COLO668 (cell line): Measurements from ENCODE around the gene CNTN1.

Experiments used
- DNase-seq: peaks from one replicate; lab custom pipeline; 2025; ENCODE audit not compliant: unreplicated experiment; lab: John Stamatoyannopoulos, UW

The CNTN1 gene

DNA sequence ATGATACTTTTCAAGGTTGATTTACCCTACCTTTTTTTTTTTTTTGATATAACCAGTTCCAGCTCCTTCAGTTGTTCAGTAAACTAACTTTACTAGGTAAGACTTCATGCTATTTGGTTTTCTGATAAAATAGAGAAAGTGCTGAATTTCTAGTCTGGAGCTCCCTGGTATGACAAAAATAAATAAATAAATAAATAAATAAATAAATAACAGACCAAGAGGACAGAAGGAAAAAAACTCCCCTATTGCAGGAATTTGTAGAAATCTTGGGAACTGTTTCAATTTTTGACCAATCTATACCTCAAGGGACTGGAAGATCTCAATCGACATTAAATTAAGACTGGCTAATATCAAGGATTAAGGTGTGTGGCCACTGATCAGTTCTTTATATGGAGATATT, 265.2 kb downstream of the CNTN1 start:
- no peak for DNase-seq

DNA sequence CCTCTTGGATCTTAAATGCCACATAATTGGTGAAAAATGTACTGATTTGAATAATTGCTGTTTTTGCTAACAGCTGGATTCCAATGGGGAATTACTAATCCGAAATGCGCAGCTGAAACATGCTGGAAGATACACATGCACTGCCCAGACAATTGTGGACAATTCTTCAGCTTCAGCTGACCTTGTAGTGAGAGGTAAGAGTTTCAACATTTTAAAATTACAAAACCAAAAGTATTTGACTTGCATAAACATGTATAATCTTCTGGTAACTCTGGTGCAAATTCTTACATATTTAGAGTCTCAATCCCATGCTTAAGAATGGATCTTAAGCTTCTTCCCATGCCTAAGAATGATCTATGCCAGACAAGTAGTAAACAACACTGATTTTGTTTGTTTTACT, 266.8 kb downstream of the CNTN1 start:
- no peak for DNase-seq

DNA sequence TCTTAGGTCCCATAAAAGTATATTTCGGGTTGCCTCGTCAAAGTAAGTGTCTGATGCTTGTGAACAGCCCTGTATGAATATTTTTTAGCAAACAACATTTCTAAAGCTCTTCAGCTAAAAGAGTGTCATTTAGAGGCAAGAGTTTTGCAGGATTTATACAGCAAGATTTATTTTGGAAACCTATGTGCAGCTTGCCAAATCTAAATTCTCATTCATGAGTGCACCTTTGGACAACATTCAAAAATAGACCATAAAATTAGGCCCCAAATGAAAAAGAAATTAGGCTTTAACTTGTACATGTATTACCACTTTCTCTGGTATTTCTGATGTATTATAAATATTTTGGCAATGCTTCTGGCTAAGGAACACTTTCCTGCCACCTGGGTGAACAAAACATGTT, 271.5 kb downstream of the CNTN1 start:
- no peak for DNase-seq

- no peak for DNase-seq
Observed at GRCh38 chr12:40969796-40970195, 277.6 kb downstream of the CNTN1 start.

DNA sequence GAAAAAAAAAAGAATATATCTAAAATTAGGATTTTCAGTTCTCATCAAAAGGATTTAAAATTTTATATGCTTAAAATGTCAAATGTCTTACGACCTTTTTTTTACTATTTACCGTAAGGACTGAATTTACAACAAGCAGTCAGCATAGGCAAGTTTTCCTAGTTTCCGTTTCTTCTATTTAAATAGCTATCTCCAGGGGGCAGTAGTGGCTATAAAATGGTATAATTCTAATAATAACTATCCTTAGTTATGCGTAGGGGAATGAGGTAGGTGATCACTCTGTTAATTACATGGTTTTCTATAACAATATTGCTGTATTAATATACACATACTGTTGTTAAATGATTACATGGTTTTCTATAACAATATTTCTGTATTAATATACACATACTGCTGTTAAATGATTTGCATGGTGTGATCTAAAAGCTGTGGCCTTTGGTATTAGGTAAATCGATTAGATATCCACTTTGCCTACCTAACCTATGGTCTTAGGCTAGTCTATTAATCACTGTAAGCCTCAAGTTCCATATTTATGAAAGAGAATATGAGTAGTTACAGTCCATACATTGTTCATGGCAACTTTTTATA, 278.2 kb downstream of the CNTN1 start:
- DNase-seq = no peak

DNA sequence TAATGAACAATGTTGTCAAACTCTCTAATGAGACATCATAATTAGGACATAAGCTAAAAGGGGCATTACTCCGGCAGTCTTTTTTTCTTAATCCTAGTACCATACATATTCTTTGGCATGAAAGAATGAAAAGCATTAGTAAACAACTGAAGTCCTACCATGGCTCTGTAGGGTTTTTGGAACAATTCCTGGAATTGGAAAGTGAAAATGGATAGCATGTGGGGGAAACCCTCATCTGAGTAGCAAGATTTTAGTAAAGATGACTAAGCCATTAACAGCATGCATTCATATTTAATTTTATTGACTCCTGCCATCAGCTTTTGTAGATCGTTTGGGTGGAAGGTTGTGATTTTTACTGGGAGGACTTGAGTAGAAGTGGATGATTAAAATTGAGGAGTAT, 279.7 kb downstream of the CNTN1 start:
- no peak for DNase-seq

DNA sequence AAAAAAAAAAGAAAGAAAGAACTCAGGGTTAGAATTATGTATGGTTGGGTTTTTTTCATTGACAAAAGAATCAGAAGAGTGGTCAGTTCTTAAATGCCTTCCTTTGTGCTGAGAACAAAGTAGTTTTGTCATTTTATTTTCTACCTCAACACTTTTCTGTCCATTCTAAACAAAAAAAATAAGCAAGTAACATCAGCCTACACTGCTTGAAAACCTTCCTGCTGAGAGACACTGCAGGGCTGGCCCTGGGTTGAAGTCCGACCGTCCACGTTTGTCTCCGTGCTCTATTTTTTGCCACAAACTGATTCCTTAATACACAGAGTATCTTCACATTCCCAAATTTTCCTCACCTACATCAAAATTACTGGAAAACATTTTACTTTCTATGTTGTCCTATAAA, 284.3 kb downstream of the CNTN1 start:
- DNase-seq = no peak

DNA sequence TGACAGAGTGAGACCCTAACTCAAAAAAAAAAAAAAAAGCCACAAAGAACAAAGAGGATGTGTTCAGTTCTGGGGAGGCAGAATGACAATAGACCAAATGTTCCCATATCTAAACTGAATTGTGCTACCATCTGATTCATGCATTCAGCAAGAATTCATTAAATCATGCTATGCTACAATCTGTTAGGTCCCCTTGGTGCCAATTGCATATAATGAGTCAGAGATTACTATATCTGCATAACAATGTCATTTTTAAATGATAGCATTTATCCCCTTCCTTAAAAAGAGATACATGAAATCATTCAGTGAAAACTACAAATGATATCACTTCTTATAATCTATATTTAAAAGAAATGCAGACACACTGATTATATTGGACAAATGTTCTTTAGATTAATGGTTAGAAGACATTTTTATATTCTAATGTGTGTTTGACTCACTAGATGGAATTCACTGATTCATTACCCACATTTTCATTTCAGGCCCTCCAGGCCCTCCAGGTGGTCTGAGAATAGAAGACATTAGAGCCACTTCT, 288.3 kb downstream of the CNTN1 start:
- no peak for DNase-seq

- no peak for DNase-seq
Observed at GRCh38 chr12:40986001-40986400, 293.8 kb downstream of the CNTN1 start.

DNA sequence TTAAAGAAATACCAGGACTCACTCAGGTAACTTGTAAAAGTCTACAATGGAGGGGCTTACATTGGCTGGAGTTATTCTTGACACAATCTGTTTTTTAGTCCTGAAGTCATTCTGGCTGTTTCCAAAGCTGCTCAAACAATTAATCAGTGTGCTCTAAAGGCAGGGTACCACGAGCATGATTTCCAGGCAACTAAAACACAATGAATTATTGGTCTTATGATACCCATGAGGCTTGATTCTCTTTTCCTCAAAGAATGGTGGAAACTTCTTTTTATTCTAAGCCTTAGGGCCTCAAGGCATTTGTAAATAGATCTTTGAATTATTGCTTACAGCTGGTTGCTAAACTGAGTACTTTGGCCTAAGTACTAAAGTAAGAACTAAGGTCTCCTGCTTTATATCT, 296.1 kb downstream of the CNTN1 start:
- no peak for DNase-seq

DNA sequence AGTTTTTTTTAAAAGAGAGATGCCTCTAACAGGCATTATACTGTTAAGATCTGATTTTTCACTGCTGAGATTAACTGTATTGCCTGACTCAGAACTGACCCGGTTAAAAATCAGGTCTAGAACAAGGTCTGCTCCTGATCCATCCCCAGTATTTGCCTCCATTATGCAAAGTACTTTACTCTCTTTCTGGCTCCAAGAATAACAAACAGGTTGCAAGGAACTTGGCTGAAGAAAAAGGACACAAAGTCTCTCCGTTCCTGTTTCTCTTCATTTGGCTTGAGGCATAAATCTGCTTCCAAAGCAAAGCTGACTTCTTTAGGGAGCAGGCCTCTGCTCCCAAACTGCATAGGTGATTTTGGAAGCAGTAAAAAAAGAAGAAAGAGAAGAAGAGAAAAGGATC, 296.6 kb downstream of the CNTN1 start:
- DNase-seq = no peak

DNA sequence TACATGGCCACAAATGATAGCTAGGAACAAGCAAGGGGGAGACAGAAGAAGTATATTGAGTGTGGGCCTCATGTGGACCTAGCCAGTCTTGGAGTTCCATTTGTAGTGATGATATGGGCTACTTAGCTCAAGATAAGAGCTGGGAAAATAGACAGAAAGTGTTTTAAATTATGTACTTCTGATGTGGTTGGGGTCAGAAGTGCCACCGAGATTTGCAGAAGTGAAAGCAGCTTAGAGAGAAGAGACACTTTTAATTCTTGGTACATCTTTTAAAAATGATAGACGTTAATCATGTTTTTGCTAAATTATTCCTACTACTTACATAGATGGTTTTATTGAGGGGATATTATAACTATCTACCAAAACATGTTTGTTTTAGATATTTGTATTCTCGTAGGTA, 297.5 kb downstream of the CNTN1 start:
- no peak for DNase-seq

DNA sequence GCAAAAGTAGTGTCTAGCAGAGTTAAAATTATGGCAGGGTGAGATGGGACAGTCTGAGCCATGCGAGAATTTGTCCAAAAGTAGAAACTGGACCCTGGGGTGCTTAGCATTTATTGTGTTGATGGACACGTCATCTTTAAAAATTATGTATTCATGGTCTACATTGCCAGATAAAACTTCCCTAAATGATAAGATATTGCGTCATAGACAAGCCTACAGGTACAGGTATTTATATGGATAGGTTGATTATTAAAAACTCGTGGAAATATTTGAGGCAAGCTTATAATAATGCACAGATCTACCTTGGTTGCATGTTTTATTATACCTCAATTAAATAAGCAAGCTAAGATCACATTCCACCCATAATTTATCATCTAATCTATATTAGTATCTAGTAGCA, 299.9 kb downstream of the CNTN1 start:
- DNase-seq = no peak

- DNase-seq = no peak
Observed at GRCh38 chr12:40992674-40993073, 300.4 kb downstream of the CNTN1 start.

DNA sequence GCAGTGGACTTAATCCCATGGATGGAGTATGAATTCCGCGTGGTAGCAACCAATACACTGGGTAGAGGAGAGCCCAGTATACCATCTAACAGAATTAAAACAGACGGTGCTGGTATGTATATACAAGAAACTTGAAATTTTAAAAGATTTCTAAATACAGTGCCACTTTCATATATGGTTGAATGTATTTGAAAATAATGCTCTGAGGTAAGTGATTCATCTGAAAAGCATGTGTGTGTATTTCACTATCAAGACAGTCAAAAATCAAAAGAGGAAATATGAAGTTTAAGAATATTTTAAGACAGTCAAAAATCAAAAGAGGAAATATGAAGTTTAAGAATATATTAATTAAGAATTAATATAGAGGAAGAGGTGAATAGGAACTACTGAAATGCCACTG, 300.9 kb downstream of the CNTN1 start:
- DNase-seq = no peak

- no peak for DNase-seq
Observed at GRCh38 chr12:40996091-40996490, 303.9 kb downstream of the CNTN1 start.

- no peak for DNase-seq
Observed at GRCh38 chr12:40999210-40999609, 307.0 kb downstream of the CNTN1 start.

DNA sequence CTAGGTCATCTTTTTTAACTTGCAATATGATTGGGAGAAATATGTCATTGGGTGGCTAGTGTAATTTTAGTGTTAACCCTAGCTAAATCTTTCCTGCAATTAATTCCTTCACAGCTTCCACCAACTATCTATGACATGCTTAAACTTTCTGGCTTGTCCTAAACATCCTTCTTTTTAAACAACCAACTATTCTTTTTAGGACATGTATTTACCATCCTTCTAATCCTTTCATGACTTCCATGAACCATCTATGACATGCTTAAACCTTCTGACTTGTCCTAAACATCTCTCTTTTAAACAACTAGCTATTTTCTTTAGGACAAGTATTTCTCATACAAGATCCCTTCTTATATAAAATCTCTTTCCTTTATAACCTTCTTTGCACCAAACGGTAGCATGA, 316.2 kb downstream of the CNTN1 start:
- DNase-seq = no peak

GRCh38 chr12:41011939-41012338, 319.7 kb downstream of the CNTN1 start:
- no peak for DNase-seq

- no peak for DNase-seq
Observed at GRCh38 chr12:41013881-41014642, 321.8 kb downstream of the CNTN1 start.

- DNase-seq = no peak
Observed at GRCh38 chr12:41014643-41015020, 322.4 kb downstream of the CNTN1 start.

DNA sequence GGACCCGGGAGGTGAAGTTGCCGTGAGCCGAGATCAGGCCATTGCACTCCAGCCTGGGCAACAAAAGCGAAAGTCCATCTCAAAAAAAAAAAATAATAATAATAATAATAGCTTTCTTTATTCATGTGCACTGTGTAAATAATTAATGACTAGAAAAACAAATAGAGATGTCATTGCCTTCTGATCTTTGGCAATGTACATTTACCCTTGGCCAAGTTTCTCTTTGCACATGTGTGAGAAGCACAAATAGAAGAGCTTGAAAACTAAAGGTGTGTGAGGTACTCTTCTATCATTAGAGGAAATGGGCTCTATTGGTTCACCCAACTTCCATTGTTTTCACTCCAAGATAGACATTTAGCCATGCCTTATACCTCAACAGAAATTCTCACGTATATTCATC, 325.8 kb downstream of the CNTN1 start:
- DNase-seq = no peak

DNA sequence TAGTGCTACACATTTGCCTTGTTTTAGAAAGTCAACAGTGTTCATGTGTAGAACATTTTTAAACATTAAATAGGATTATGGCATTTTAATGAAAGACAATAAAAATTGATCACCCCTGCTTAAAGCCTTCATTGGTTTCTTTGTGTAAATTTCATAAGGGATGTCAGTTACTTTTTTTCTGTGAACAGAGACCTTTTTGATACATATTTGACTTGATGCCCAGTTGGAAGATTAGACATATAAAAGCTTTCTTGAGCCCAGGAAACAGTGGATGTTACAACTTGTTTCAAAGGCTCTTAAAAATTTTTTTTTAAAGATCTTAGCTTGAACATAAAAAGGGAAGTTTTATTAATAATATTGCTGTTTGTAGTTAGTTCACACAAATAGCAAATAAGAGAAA, 327.2 kb downstream of the CNTN1 start:
- DNase-seq = no peak
